ENCODE measurements around the gene OTUD5.

The OTUD5 gene

GRCh38 chrX:48902776-48903175 is 54.6 kb downstream of the OTUD5 start:
- no peak overlapping the region for H3K9ac ChIP-seq (ENCODE audit: low read depth in 1 of 2, low read length in 2 of 2)
- H3K9me3 ChIP-seq (ENCODE audit: control insufficient read depth in 2 of 2, low read length in 2 of 2): no peaks in the 10 kb centered on the region
- H3K27me3 ChIP-seq (ENCODE audit: control insufficient read depth in 2 of 2, insufficient read depth in 2 of 2, low read length in 2 of 2): no peaks in the 10 kb centered on the region
- peaks cover 19 to 23% of the 10 kb centered on the region in 2 donors for H3K36me3 ChIP-seq (ENCODE audit: control insufficient read depth in 2 of 2, insufficient read depth in 2 of 2, low read length in 2 of 2)
- H3K4me3 ChIP-seq (ENCODE audit: low read length in 2 of 2): no peak overlapping the region
- no peak overlapping the region for H3K27ac ChIP-seq (ENCODE audit: low read depth in 2 of 2, low read length in 2 of 2)
- H3K4me1 ChIP-seq (ENCODE audit: control insufficient read depth in 2 of 2, insufficient read depth in 2 of 2, low read length in 2 of 2): peaks cover 4% of the 10 kb centered on the region in 2 donors

DNA sequence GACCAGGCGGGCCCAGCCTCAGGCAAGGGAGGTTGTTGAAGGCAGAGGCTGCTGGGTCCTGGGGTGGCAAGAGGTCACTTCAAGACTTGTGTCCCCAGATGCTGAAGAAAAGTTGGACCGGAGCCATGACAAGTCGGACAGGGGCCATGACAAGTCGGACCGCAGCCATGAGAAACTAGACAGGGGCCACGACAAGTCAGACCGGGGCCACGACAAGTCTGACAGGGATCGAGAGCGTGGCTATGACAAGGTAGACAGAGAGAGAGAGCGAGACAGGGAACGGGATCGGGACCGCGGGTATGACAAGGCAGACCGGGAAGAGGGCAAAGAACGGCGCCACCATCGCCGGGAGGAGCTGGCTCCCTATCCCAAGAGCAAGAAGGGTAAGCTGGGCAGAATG is 55.3 kb downstream of the OTUD5 start:
- Histone ChIP-seq H3K9me3 (ENCODE audit: control insufficient read depth in 2 of 2, low read length in 2 of 2) (no peaks in the 10 kb centered on the region), H3K9ac (ENCODE audit: low read depth in 1 of 2, low read length in 2 of 2) (no peak overlapping the region), H3K36me3 (ENCODE audit: control insufficient read depth in 2 of 2, insufficient read depth in 2 of 2, low read length in 2 of 2) (peaks cover 19 to 23% of the 10 kb centered on the region in 2 donors), H3K4me3 (ENCODE audit: low read length in 2 of 2) (no peak overlapping the region), H3K27ac (ENCODE audit: low read depth in 2 of 2, low read length in 2 of 2) (no peak overlapping the region), H3K27me3 (ENCODE audit: control insufficient read depth in 2 of 2, insufficient read depth in 2 of 2, low read length in 2 of 2) (no peaks in the 10 kb centered on the region), H3K4me1 (ENCODE audit: control insufficient read depth in 2 of 2, insufficient read depth in 2 of 2, low read length in 2 of 2) (peaks cover 4% of the 10 kb centered on the region in 2 donors)

GRCh38 chrX:48901069-48901468 is 56.3 kb downstream of the OTUD5 start:
- Histone ChIP-seq H3K27me3 (ENCODE audit: control insufficient read depth in 2 of 2, insufficient read depth in 2 of 2, low read length in 2 of 2) (no peaks in the 10 kb centered on the region), H3K4me1 (ENCODE audit: control insufficient read depth in 2 of 2, insufficient read depth in 2 of 2, low read length in 2 of 2) (peaks cover 8 to 11% of the 10 kb centered on the region in 2 donors), H3K9ac (ENCODE audit: low read depth in 1 of 2, low read length in 2 of 2) (no peak overlapping the region), H3K27ac (ENCODE audit: low read depth in 2 of 2, low read length in 2 of 2) (no peak overlapping the region), H3K4me3 (ENCODE audit: low read length in 2 of 2) (no peak overlapping the region), H3K36me3 (ENCODE audit: control insufficient read depth in 2 of 2, insufficient read depth in 2 of 2, low read length in 2 of 2) (peaks cover 19 to 23% of the 10 kb centered on the region in 2 donors), H3K9me3 (ENCODE audit: control insufficient read depth in 2 of 2, low read length in 2 of 2) (no peaks in the 10 kb centered on the region)

GRCh38 chrX:48899078-48899410 is 58.4 kb downstream of the OTUD5 start:
- Histone ChIP-seq H3K27me3 (ENCODE audit: control insufficient read depth in 2 of 2, insufficient read depth in 2 of 2, low read length in 2 of 2) (no peaks in the 10 kb centered on the region), H3K27ac (ENCODE audit: low read depth in 2 of 2, low read length in 2 of 2) (no peak overlapping the region), H3K9ac (ENCODE audit: low read depth in 1 of 2, low read length in 2 of 2) (no peak overlapping the region), H3K9me3 (ENCODE audit: control insufficient read depth in 2 of 2, low read length in 2 of 2) (no peaks in the 10 kb centered on the region), H3K36me3 (ENCODE audit: control insufficient read depth in 2 of 2, insufficient read depth in 2 of 2, low read length in 2 of 2) (peaks cover 15 to 22% of the 10 kb centered on the region in 2 donors), H3K4me3 (ENCODE audit: low read length in 2 of 2) (no peak overlapping the region), H3K4me1 (ENCODE audit: control insufficient read depth in 2 of 2, insufficient read depth in 2 of 2, low read length in 2 of 2) (peaks cover 8 to 11% of the 10 kb centered on the region in 2 donors)

DNA sequence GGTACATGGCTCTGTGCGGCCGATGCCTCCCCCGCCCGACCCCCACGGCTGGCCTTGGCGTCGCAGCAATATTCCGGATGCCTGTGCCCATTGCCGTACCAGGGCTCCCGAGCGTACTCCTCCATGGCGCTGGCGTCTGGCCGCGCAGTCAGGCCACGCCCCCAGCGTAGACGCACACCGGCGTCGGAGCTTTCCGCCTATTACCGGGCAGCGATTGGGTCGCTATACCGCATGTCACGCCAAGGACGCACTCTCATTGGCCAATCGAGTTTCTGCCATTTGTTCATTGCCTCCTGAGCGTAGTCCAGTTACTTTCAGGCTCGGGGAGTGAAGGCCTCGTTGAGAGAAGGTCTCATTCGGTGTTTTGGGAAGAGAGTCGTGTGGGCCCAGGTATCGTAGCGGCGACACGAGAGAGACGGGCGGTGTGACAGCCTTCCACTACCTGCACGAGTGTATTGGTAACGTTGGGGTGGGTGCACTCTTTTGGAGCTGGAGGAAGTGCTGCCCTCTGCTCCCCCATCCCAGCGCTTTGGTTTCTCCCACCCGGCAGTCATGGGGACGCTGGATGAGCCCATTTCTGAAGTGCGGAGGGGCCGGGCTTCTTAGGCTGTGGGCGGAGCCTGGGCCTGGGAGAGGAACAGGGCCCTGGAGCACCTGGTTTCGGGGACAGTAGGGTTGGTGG is 59.6 kb downstream of the OTUD5 start, which contains the start of the genes PQBP1 and TIMM17B:
PQBP1 (plus strand) TSS at position 306 of the 682 bp plus-strand sequence. CDS start 580 bp downstream, outside the sequence.
TIMM17B (minus strand) TSS at position 144 of the 682 bp plus-strand sequence; CDS start at position 125, 19 bp downstream.
- peaks cover 8 to 11% of the 10 kb centered on the region in 2 donors for H3K4me1 ChIP-seq (ENCODE audit: control insufficient read depth in 2 of 2, insufficient read depth in 2 of 2, low read length in 2 of 2)
- peak within 1 kb of the TSS; percentile 85 to 86 for H3K9ac ChIP-seq (ENCODE audit: low read depth in 1 of 2, low read length in 2 of 2)
- H3K36me3 ChIP-seq (ENCODE audit: control insufficient read depth in 2 of 2, insufficient read depth in 2 of 2, low read length in 2 of 2): peaks cover 16 to 17% of the 10 kb centered on the region in 2 donors
- H3K9me3 ChIP-seq (ENCODE audit: control insufficient read depth in 2 of 2, low read length in 2 of 2): no peaks in the 10 kb centered on the region
- peak within 1 kb of the TSS; percentile 84 to 89 for H3K4me3 ChIP-seq (ENCODE audit: low read length in 2 of 2)
- peak within 1 kb of the TSS; percentile 98 for H3K27ac ChIP-seq (ENCODE audit: low read depth in 2 of 2, low read length in 2 of 2)
- no peaks in the 10 kb centered on the region for H3K27me3 ChIP-seq (ENCODE audit: control insufficient read depth in 2 of 2, insufficient read depth in 2 of 2, low read length in 2 of 2)

- peak overlapping the region; percentile 98 for H3K27ac ChIP-seq (ENCODE audit: low read depth in 2 of 2, low read length in 2 of 2)
- H3K9ac ChIP-seq (ENCODE audit: low read depth in 1 of 2, low read length in 2 of 2): peak overlapping the region; percentile 85 to 86
- peak overlapping the region; percentile 84 to 89 for H3K4me3 ChIP-seq (ENCODE audit: low read length in 2 of 2)
- H3K36me3 ChIP-seq (ENCODE audit: control insufficient read depth in 2 of 2, insufficient read depth in 2 of 2, low read length in 2 of 2): peaks cover 11 to 13% of the 10 kb centered on the region in 2 donors
- H3K27me3 ChIP-seq (ENCODE audit: control insufficient read depth in 2 of 2, insufficient read depth in 2 of 2, low read length in 2 of 2): no peaks in the 10 kb centered on the region
- peaks cover 8 to 11% of the 10 kb centered on the region in 2 donors for H3K4me1 ChIP-seq (ENCODE audit: control insufficient read depth in 2 of 2, insufficient read depth in 2 of 2, low read length in 2 of 2)
- H3K9me3 ChIP-seq (ENCODE audit: control insufficient read depth in 2 of 2, low read length in 2 of 2): no peaks in the 10 kb centered on the region
Measured at GRCh38 chrX:48897157-48897624, 60.2 kb downstream of the OTUD5 start.

GRCh38 chrX:48896611-48897011 is 60.8 kb downstream of the OTUD5 start:
- H3K27ac ChIP-seq (ENCODE audit: low read depth in 2 of 2, low read length in 2 of 2): peak overlapping the region; percentile 98
- peak overlapping the region; percentile 85 to 86 for H3K9ac ChIP-seq (ENCODE audit: low read depth in 1 of 2, low read length in 2 of 2)
- H3K27me3 ChIP-seq (ENCODE audit: control insufficient read depth in 2 of 2, insufficient read depth in 2 of 2, low read length in 2 of 2): no peaks in the 10 kb centered on the region
- H3K36me3 ChIP-seq (ENCODE audit: control insufficient read depth in 2 of 2, insufficient read depth in 2 of 2, low read length in 2 of 2): peaks cover 6 to 8% of the 10 kb centered on the region in 2 donors
- peak overlapping the region; percentile 84 to 89 for H3K4me3 ChIP-seq (ENCODE audit: low read length in 2 of 2)
- no peaks in the 10 kb centered on the region for H3K9me3 ChIP-seq (ENCODE audit: control insufficient read depth in 2 of 2, low read length in 2 of 2)
- peaks cover 13 to 16% of the 10 kb centered on the region in 2 donors for H3K4me1 ChIP-seq (ENCODE audit: control insufficient read depth in 2 of 2, insufficient read depth in 2 of 2, low read length in 2 of 2)

DNA sequence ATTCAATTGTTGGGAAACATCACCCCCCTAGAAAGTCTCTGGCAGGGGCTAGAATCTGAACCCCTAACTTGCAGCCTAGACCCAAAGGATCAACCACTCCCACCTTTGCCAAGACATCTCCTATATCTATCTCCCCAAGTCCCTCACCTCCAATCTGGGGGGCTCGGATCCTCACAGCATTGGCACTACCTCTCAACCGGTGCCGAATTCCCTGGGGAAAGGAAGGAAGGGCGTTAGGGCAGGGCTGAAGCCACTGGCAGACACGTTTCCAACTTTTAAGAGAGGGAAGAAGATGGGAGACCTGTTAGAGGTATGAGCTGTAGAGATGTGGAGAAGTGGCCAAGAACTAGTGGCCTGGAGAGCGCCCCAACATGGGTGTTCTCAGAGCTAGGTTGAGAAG is 62.5 kb downstream of the OTUD5 start:
- H3K9me3 ChIP-seq (ENCODE audit: control insufficient read depth in 2 of 2, low read length in 2 of 2): no peaks in the 10 kb centered on the region
- no peak overlapping the region for H3K4me3 ChIP-seq (ENCODE audit: low read length in 2 of 2)
- H3K27me3 ChIP-seq (ENCODE audit: control insufficient read depth in 2 of 2, insufficient read depth in 2 of 2, low read length in 2 of 2): no peaks in the 10 kb centered on the region

DNA sequence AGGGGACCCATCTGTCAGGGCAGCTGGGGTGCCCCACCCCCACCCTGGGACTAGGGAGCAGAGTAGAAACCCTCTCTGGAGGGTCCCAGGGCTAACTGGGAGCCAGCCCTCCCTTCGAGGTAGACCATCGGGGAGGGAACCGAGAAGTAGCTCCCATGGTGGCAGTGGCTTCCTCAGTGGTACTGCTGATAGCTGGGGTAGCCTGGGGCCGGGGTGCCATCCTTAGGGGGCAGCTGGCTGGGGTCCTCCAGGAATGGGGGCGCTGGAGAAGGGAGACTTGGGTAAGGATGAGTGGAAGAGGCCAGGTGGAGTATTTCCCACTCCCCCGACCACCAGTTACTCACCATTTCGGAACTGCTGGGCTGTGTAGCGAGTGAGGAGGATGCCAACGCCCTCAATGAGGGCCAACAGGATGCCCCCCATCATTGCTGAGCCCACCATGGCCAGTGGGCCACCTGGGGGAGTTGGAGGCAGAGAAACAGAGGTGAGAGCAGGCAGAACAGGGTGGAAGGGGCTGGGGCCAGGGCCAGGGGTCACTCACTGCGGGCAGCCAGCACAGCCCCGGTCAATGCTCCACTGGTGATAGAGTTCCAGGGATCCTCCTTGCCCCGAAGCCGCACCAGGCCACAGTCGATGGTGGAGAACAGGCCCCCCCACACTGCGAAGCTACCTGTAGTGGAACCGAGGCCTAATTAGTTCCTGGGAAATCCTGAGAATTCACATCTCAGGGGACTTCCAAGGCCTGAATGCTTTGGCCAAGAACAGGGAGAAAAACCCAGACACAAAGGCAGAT is 63.7 kb downstream of the OTUD5 start:
- Histone ChIP-seq H3K9me3 (ENCODE audit: control insufficient read depth in 2 of 2, low read length in 2 of 2) (no peaks in the 10 kb centered on the region), H3K4me1 (ENCODE audit: control insufficient read depth in 2 of 2, insufficient read depth in 2 of 2, low read length in 2 of 2) (peaks cover 16% of the 10 kb centered on the region in 2 donors), H3K4me3 (ENCODE audit: low read length in 2 of 2) (no peak overlapping the region), H3K27ac (ENCODE audit: low read depth in 2 of 2, low read length in 2 of 2) (no peak overlapping the region), H3K27me3 (ENCODE audit: control insufficient read depth in 2 of 2, insufficient read depth in 2 of 2, low read length in 2 of 2) (no peaks in the 10 kb centered on the region), H3K9ac (ENCODE audit: low read depth in 1 of 2, low read length in 2 of 2) (no peak overlapping the region), H3K36me3 (ENCODE audit: control insufficient read depth in 2 of 2, insufficient read depth in 2 of 2, low read length in 2 of 2) (peaks cover 0 to 3% of the 10 kb centered on the region in 2 donors)

More for the DNA sequence above, 62.5 kb downstream of the OTUD5 start:
- Histone ChIP-seq H3K4me1 (ENCODE audit: control insufficient read depth in 2 of 2, insufficient read depth in 2 of 2, low read length in 2 of 2) (peaks cover 16 to 20% of the 10 kb centered on the region in 2 donors), H3K9ac (ENCODE audit: low read depth in 1 of 2, low read length in 2 of 2) (no peak overlapping the region), H3K27ac (ENCODE audit: low read depth in 2 of 2, low read length in 2 of 2) (no peak overlapping the region), H3K36me3 (ENCODE audit: control insufficient read depth in 2 of 2, insufficient read depth in 2 of 2, low read length in 2 of 2) (peaks cover 3% of the 10 kb centered on the region in 2 donors)

GRCh38 chrX:48892896-48893295 is 64.5 kb downstream of the OTUD5 start:
- no peaks in the 10 kb centered on the region for H3K27me3 ChIP-seq (ENCODE audit: control insufficient read depth in 2 of 2, insufficient read depth in 2 of 2, low read length in 2 of 2)
- peaks cover 0 to 3% of the 10 kb centered on the region in 2 donors for H3K36me3 ChIP-seq (ENCODE audit: control insufficient read depth in 2 of 2, insufficient read depth in 2 of 2, low read length in 2 of 2)
- peaks cover 12 to 16% of the 10 kb centered on the region in 2 donors for H3K4me1 ChIP-seq (ENCODE audit: control insufficient read depth in 2 of 2, insufficient read depth in 2 of 2, low read length in 2 of 2)
- H3K27ac ChIP-seq (ENCODE audit: low read depth in 2 of 2, low read length in 2 of 2): no peak overlapping the region
- no peak overlapping the region for H3K9ac ChIP-seq (ENCODE audit: low read depth in 1 of 2, low read length in 2 of 2)
- no peak overlapping the region for H3K4me3 ChIP-seq (ENCODE audit: low read length in 2 of 2)
- H3K9me3 ChIP-seq (ENCODE audit: control insufficient read depth in 2 of 2, low read length in 2 of 2): no peaks in the 10 kb centered on the region

Data from mucosa of rectum (tissue), 2 donors.